GM21515 (cell line): ENCODE data around the gene PGAM5.

Source experiments
- ATAC-seq: cut with Tn5 transposase; IDR thresholded peaks from one replicate; pipeline ENCODE4 v1.9.1; 2021; ENCODE audit not compliant: unreplicated experiment

Gene PGAM5

GRCh38 chr12:132710405-132711079, at the start of gene PGAM5:
TSS of gene PGAM5 (plus strand) at chr12:132710842. CDS start at chr12:132710877, 35 bp downstream.
- ATAC-seq, result peak; percentile 87

- ATAC-seq, result no peak
Observed at GRCh38 chr12:132660996-132661395, 49.6 kb upstream of the PGAM5 start.

- no peak for ATAC-seq
Observed at GRCh38 chr12:132661972-132662371, 48.7 kb upstream of the PGAM5 start.

- no peak for ATAC-seq
Observed at GRCh38 chr12:132662901-132663755, 47.5 kb upstream of the PGAM5 start.

GRCh38 chr12:132664206-132665148, 46.2 kb upstream of the PGAM5 start:
- ATAC-seq, result no peak

- ATAC-seq, result no peak
Observed at GRCh38 chr12:132665149-132665491, 45.5 kb upstream of the PGAM5 start.

GRCh38 chr12:132665794-132666193, 44.8 kb upstream of the PGAM5 start:
- ATAC-seq, result no peak

GRCh38 chr12:132668191-132669088, 42.2 kb upstream of the PGAM5 start:
- no peak for ATAC-seq

- ATAC-seq, result no peak
Observed at GRCh38 chr12:132669166-132669879, 41.3 kb upstream of the PGAM5 start.

- ATAC-seq, result no peak
Observed at GRCh38 chr12:132672116-132672515, 38.5 kb upstream of the PGAM5 start.

- no peak for ATAC-seq
Observed at GRCh38 chr12:132672678-132673077, 38.0 kb upstream of the PGAM5 start.

- ATAC-seq, result no peak
Observed at GRCh38 chr12:132673288-132674179, 37.1 kb upstream of the PGAM5 start.

- ATAC-seq, result no peak
Observed at GRCh38 chr12:132674561-132674960, 36.1 kb upstream of the PGAM5 start.

GRCh38 chr12:132675757-132676432, 34.7 kb upstream of the PGAM5 start:
- no peak for ATAC-seq

GRCh38 chr12:132677492-132677891, 33.1 kb upstream of the PGAM5 start:
- ATAC-seq, result no peak

GRCh38 chr12:132685400-132685799, 25.2 kb upstream of the PGAM5 start:
- ATAC-seq, result no peak

- peak; percentile 20 for ATAC-seq
Observed at GRCh38 chr12:132686825-132687210, 23.8 kb upstream of the PGAM5 start.
